Karpas-422 (cell line): Measurements from ENCODE around the gene SELENOF. TPM values are rescaled to one million over a fixed set of nuclear protein-coding genes. Genes with fewer than 3 reads are reported as not detected.
"Not testable (repeated sequence)": the region's sequence is repeated elsewhere in the genome, so short reads cannot be mapped to it uniquely, and the experiment has no call there.

Experiments
- DNase-seq: peaks from one replicate; pipeline ENCODE4 v3.0.0-alpha.2; 2015
- H2AFZ ChIP-seq: fragments of 200-600 bp; sonication (generic); 2 replicates; pipeline ENCODE4 v1.6.1; 2014; ENCODE audit warnings: antibody characterized with exemption, low read length, mixed read lengths
- H3K27ac ChIP-seq: fragments of 200-600 bp; sonication (generic); 2 replicates; pipeline ENCODE4 v1.5.1; 2014; ENCODE audit warnings: mild to moderate bottlenecking, low read length, moderate library complexity
- H3K27me3 ChIP-seq: fragments of 200-600 bp; sonication (generic); 2 replicates; pipeline ENCODE4 v1.6.1; 2014; ENCODE audit warnings: low read length, mixed read lengths
- H3K36me3 ChIP-seq: fragments of 200-600 bp; sonication (generic); 2 replicates; pipeline ENCODE4 v1.6.1; 2014; ENCODE audit warnings: low read length, mixed read lengths; ENCODE audit not compliant: insufficient read depth
- H3K4me1 ChIP-seq: fragments of 200-600 bp; sonication (generic); 2 replicates; pipeline ENCODE4 v1.6.1; 2014; ENCODE audit warnings: mild to moderate bottlenecking, low read length, mixed read lengths
- H3K4me2 ChIP-seq: fragments of 200-600 bp; sonication (generic); 2 replicates; pipeline ENCODE4 v1.6.1; 2014; ENCODE audit warnings: low read length, low read depth, mild to moderate bottlenecking; ENCODE audit not compliant: poor library complexity, severe bottlenecking
- H3K4me3 ChIP-seq: fragments of 200-600 bp; sonication (generic); 2 replicates; pipeline ENCODE4 v1.5.1; 2014; ENCODE audit warnings: mild to moderate bottlenecking, antibody characterized with exemption, low read length, mixed read lengths
- H3K79me2 ChIP-seq: fragments of 200-600 bp; sonication (generic); 2 replicates; pipeline ENCODE4 v1.6.1; 2014; ENCODE audit warnings: mild to moderate bottlenecking, low read length, mixed read lengths
- H3K9ac ChIP-seq: fragments of 200-600 bp; sonication (generic); 2 replicates; pipeline ENCODE4 v1.6.0; 2014; ENCODE audit warnings: low read length
- H3K9me2 ChIP-seq: fragments of 200-600 bp; sonication (generic), shearing (Covaris generic); replicated peaks from 2 replicates; pipeline ENCODE4 v1.6.0; 2014; ENCODE audit warnings: mild to moderate bottlenecking, low read length, moderate library complexity; ENCODE audit not compliant: insufficient read depth
- H3K9me3 ChIP-seq: fragments of 300-700, 200-600 bp; sonication (generic); 2 replicates; pipeline ENCODE4 v1.6.1; 2014; ENCODE audit warnings: low read length, mixed read lengths
- H4K20me1 ChIP-seq: fragments of 200-600 bp; sonication (generic); 2 replicates; pipeline ENCODE4 v1.6.1; 2014; ENCODE audit warnings: mild to moderate bottlenecking, antibody characterized with exemption, low read length, low read depth; ENCODE audit not compliant: insufficient read depth
- total RNA-seq: library from RNA; depleted of rRNA; stranded (reverse); fragments of >200 nt; shearing (Covaris generic); gene quantifications from 2 replicates; pipeline ENCODE4 v1.2.3, GENCODE V29; 2014; ENCODE audit warnings: low replicate concordance; rRNA removed

Gene SELENOF
- total RNA-seq, 1 experiment from 2014 or later, result 197 TPM

GRCh38 chr1:86819970-86820369, 94.0 kb downstream of the SELENOF start:
- H3K9ac ChIP-seq, H3K9me2 ChIP-seq, H3K27me3 ChIP-seq, H3K4me1 ChIP-seq, H3K9me3 ChIP-seq, H2AFZ ChIP-seq, H4K20me1 ChIP-seq, H3K79me2 ChIP-seq, H3K36me3 ChIP-seq, H3K4me3 ChIP-seq, DNase-seq, H3K27ac ChIP-seq, H3K4me2 ChIP-seq: not testable (repeated sequence)

GRCh38 chr1:86817246-86817826, 96.6 kb downstream of the SELENOF start:
- H2AFZ ChIP-seq, H3K4me1 ChIP-seq, H3K36me3 ChIP-seq, DNase-seq, H3K9me3 ChIP-seq, H3K27me3 ChIP-seq, H3K4me3 ChIP-seq, H3K9ac ChIP-seq, H3K9me2 ChIP-seq, H3K4me2 ChIP-seq, H4K20me1 ChIP-seq, H3K79me2 ChIP-seq, H3K27ac ChIP-seq: not testable (repeated sequence)

GRCh38 chr1:86814118-86814517, 99.8 kb downstream of the SELENOF start:
- not testable (repeated sequence) for H3K36me3 ChIP-seq, DNase-seq, H4K20me1 ChIP-seq, H3K9ac ChIP-seq, H3K4me1 ChIP-seq, H3K27me3 ChIP-seq, H2AFZ ChIP-seq, H3K9me3 ChIP-seq, H3K4me2 ChIP-seq, H3K9me2 ChIP-seq, H3K27ac ChIP-seq, H3K79me2 ChIP-seq, H3K4me3 ChIP-seq

Other genes starting within 250 kb of the SELENOF start
- gene SH3GLB1, start 209.6 kb downstream of the SELENOF start, total RNA-seq, result 33.4 and 56.6 TPM in 2 replicates
- 9.6 and 18.7 TPM in 2 replicates for gene HS2ST1, start 509 bp upstream of the SELENOF start, total RNA-seq